IMR-90 (cell line): ENCODE results near the gene KYAT1. TPM values are rescaled to one million over a fixed set of nuclear protein-coding genes. Genes with fewer than 3 reads are reported as not detected.

ENCODE experiments used
- ATAC-seq: fragments of 200-7000 bp; cut with Tn5 transposase; 2 replicates; pipeline ENCODE4 v1.9.1; 2020; ENCODE audit warnings: low read depth, mild to moderate bottlenecking, moderate library complexity
- BruUV-seq: library from RNA; stranded (reverse); fragments of 400-500 nt; replicated peaks from 2 replicates; lab custom pipeline; 2021; lab: Mats Ljungman, UMichigan
- CTCF ChIA-PET: fragments of 300-600 bp; formaldehyde crosslinking; extraction: SDS; loops from one replicate; lab custom pipeline; 2021; ENCODE audit warnings: antibody characterized with exemption; lab: Yijun Ruan, JAX
- POLR2A ChIA-PET: fragments of 300-600 bp; sonication (Branson Sonifier 250); formaldehyde crosslinking; loops from one replicate; lab custom pipeline; 2022; ENCODE audit warnings: antibody characterized with exemption; ENCODE audit not compliant: unreplicated experiment; lab: Charles Lee
- DNase-seq: peaks from one replicate; pipeline ENCODE4 v3.0.0; 2013
- H2AFZ ChIP-seq: replicated peaks from 2 replicates; pipeline ENCODE3; 2013; ENCODE audit warnings: low read length, mild to moderate bottlenecking; ENCODE audit not compliant: poor library complexity
- H2AK5ac ChIP-seq: 2 replicates; pipeline ENCODE4 v1.6.1; 2013; ENCODE audit warnings: low read depth, low read length, inconsistent platforms
- H2AK9ac ChIP-seq: replicated peaks from 2 replicates; pipeline ENCODE3; 2013; ENCODE audit warnings: mild to moderate bottlenecking, low read depth, low read length, moderate library complexity; ENCODE audit not compliant: poor library complexity
- H2BK120ac ChIP-seq: 2 replicates; pipeline ENCODE4 v1.6.1; 2013; ENCODE audit warnings: low read depth, low read length, inconsistent platforms
- H2BK15ac ChIP-seq: 3 replicates; pipeline ENCODE4 v1.6.1; 2013; ENCODE audit warnings: low read depth, low read length, inconsistent platforms
- H2BK20ac ChIP-seq: 2 replicates; pipeline ENCODE4 v1.6.1; 2013; ENCODE audit warnings: low read depth, mild to moderate bottlenecking, inconsistent platforms, low read length, moderate library complexity
- H2BK5ac ChIP-seq: 2 replicates; pipeline ENCODE4 v1.6.1; 2013; ENCODE audit warnings: mild to moderate bottlenecking, low read depth, low read length, inconsistent platforms; ENCODE audit not compliant: poor library complexity, severe bottlenecking
- H3K14ac ChIP-seq: replicated peaks from 2 replicates; pipeline ENCODE4 v1.6.1; 2013; ENCODE audit warnings: low read depth, low read length, inconsistent platforms
- H3K18ac ChIP-seq: 2 replicates; pipeline ENCODE4 v1.6.1; 2013; ENCODE audit warnings: low read depth, low read length, control low read depth
- H3K23ac ChIP-seq: 2 replicates; pipeline ENCODE4 v1.6.1; 2013; ENCODE audit warnings: low read depth, low read length, inconsistent platforms
- H3K27ac ChIP-seq: 2 replicates; pipeline ENCODE4 v1.5.1; 2013; ENCODE audit warnings: mild to moderate bottlenecking, control low read depth, low read length; ENCODE audit not compliant: insufficient read depth
- H3K27me3 ChIP-seq: 2 replicates; pipeline ENCODE4 v1.6.1; 2013; ENCODE audit warnings: low read length; ENCODE audit not compliant: control insufficient read depth, insufficient read depth
- H3K36me3 ChIP-seq: 2 replicates; pipeline ENCODE4 v1.6.1; 2013; ENCODE audit warnings: low read length, mixed read lengths; ENCODE audit not compliant: control insufficient read depth, insufficient read depth
- H3K4ac ChIP-seq: 2 replicates; pipeline ENCODE4 v1.6.1; 2013; ENCODE audit warnings: low read depth, low read length, inconsistent platforms
- H3K4me1 ChIP-seq: 2 replicates; pipeline ENCODE4 v1.6.1; 2013; ENCODE audit warnings: low read length, mixed read lengths; ENCODE audit not compliant: control insufficient read depth, insufficient read depth
- H3K4me2 ChIP-seq: 2 replicates; pipeline ENCODE4 v1.6.1; 2013; ENCODE audit warnings: low read depth, mild to moderate bottlenecking, control low read depth, low read length, moderate library complexity
- H3K4me3 ChIP-seq: 2 replicates; pipeline ENCODE4 v1.5.1; 2013; ENCODE audit warnings: low read depth, mild to moderate bottlenecking, control low read depth, low read length, moderate library complexity; ENCODE audit not compliant: insufficient read depth
- H3K56ac ChIP-seq: 2 replicates; pipeline ENCODE4 v1.6.1; 2013; ENCODE audit warnings: low read length, inconsistent platforms; ENCODE audit not compliant: insufficient read depth; ENCODE audit errors: extremely low read depth
- H3K79me1 ChIP-seq, 2 experiments: 2 replicates each; pipeline ENCODE4 v1.6.1; 2013; ENCODE audit warnings: low read length in 2 of 2, inconsistent platforms in 1 of 2, low read depth in 1 of 2
- H3K9ac ChIP-seq: 2 replicates; pipeline ENCODE4 v1.6.1; 2013; ENCODE audit warnings: low read depth, low read length, control low read depth
- H3K9me1 ChIP-seq: 2 replicates; pipeline ENCODE4 v1.6.1; 2013; ENCODE audit warnings: low read length, inconsistent platforms; ENCODE audit not compliant: insufficient read depth
- H3K9me3 ChIP-seq: 2 replicates; pipeline ENCODE4 v1.6.1; 2013; ENCODE audit warnings: low read length; ENCODE audit not compliant: control insufficient read depth, insufficient read depth
- H4K20me1 ChIP-seq: 2 replicates; pipeline ENCODE4 v1.6.1; 2013; ENCODE audit warnings: low read length, inconsistent platforms; ENCODE audit not compliant: insufficient read depth
- H4K5ac ChIP-seq: 2 replicates; pipeline ENCODE4 v1.6.1; 2013; ENCODE audit warnings: mild to moderate bottlenecking, low read depth, low read length, control low read depth
- H4K8ac ChIP-seq, 2 experiments: 2 replicates each; pipeline ENCODE4 v1.6.1; 2013; ENCODE audit warnings: low read depth in 2 of 2, low read length in 2 of 2, control low read depth in 1 of 2, inconsistent platforms in 1 of 2
- H4K91ac ChIP-seq: 2 replicates; pipeline ENCODE4 v1.6.1; 2013; ENCODE audit warnings: low read depth, low read length, inconsistent platforms; ENCODE audit not compliant: insufficient read depth
- CEBPB ChIP-seq: IDR thresholded peaks from 2 replicates; pipeline ENCODE4 v1.6.1; 2012; ENCODE audit warnings: low read depth, low read length, improper control_type of control experiment
- MAFK ChIP-seq: IDR thresholded peaks from 2 replicates; pipeline ENCODE4 v1.6.1; 2012; ENCODE audit warnings: low read depth, low read length, improper control_type of control experiment
- SMC3 ChIP-seq: fragments of 150-350 bp; IDR thresholded peaks from 2 replicates; pipeline ENCODE4 v1.6.1; 2016; ENCODE audit warnings: low read depth, mild to moderate bottlenecking, antibody characterized with exemption, low read length, moderate library complexity
- WGBS, 2 experiments: methylation state at CpG; one replicate each; pipeline versions ENCODE4 v1.1.5 to v1.1.7; 2013; ENCODE audit warnings: missing lambda C conversion rate in 2 of 2; ENCODE audit not compliant: insufficient read length in 1 of 2; ENCODE audit errors: extremely low coverage in 2 of 2; 5-methylcytosine and 5-hydroxymethylcytosine counted together
- dilution Hi-C: fragments of 300-500 bp; cut with HindIII; formaldehyde crosslinking; loops from one replicate; pipeline ENCODE4 v1.14.3; 2018; ENCODE audit warnings: low sequenced_read_pairs; ENCODE audit not compliant: unreplicated experiment
- in situ Hi-C: fragments of 300-500 bp; cut with MboI; formaldehyde crosslinking; loops from 3 replicates; pipeline ENCODE4 v1.14.3; 2019; ENCODE audit warnings: low sequenced_read_pairs, inconsistent platforms, mixed read lengths
- intact Hi-C: fragments of 100-400 bp; cut with micrococcal nuclease; formaldehyde crosslinking; loops from 2 replicates; pipeline ENCODE4 v1.10.0; 2022
- polyA plus RNA-seq, 3 experiments: library from polyadenylated mRNA; depleted of rRNA; stranded (reverse); fragments of >200 nt; gene quantifications; 2 replicates each; pipeline ENCODE4 v1.2.3, GENCODE V29; 2012; ENCODE audit warnings: low replicate concordance in 1 of 3
- total RNA-seq: library from RNA; depleted of rRNA; stranded (reverse); fragments of >200 nt; gene quantifications from 2 replicates; pipeline ENCODE4 v1.2.3, GENCODE V29; 2012

The KYAT1 gene
- total and polyA plus RNA-seq, 2 of the 4 experiments (the other 2 are of a cell fraction) = 6.8 to 9.5 TPM

DNA sequence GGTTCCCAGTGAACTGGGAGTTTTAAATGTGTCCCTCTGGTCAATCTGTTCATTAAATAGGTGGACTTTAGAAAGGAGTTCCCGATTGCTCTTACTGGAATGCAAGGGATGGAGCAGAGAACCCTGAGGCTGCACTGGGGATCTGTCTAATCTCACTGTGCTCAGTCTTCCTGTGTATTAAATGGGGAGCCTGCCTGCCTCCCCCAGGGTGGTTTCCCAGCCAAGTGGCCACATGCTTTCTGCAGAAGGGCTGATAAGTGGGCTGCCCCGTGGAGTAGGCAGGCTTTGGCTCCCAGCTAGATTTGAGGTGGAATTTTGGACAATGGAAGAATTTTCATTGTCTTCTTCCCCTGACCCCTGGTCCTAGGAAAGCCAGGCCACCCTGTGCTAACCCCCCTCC is 25.0 kb upstream of the KYAT1 start:
- dilution Hi-C loops (no loop called here), in situ Hi-C loops (no loop called here), intact Hi-C loops (no loop called here)
- Histone ChIP-seq H3K9me1 (peaks cover 12% of the 10 kb centered on the region), H3K23ac (no peak overlapping the region), H4K20me1 (peaks cover 9% of the 10 kb centered on the region), H3K56ac (no peak overlapping the region), H2BK5ac (no peak overlapping the region), H2AK9ac (no peak overlapping the region), H3K18ac (no peak overlapping the region), H4K5ac (no peak overlapping the region), H3K14ac (no peak overlapping the region), H3K4me2 (no peak overlapping the region), H2BK120ac (no peak overlapping the region), H3K36me3 (peaks cover 38% of the 10 kb centered on the region), H3K4me1 (peaks cover 16% of the 10 kb centered on the region), H3K27me3 (no peaks in the 10 kb centered on the region), H2AFZ (no peak overlapping the region), H3K9me3 (no peaks in the 10 kb centered on the region), H3K4ac (no peak overlapping the region), H2AK5ac (no peak overlapping the region), H2BK20ac (no peak overlapping the region), H4K8ac (no peak overlapping the region), H3K9ac (no peak overlapping the region), H3K79me1 (peaks cover 26 to 87% of the 10 kb centered on the region in 2 experiments; a peak in 3 of 4 replicates), H3K27ac (no peak overlapping the region), H4K91ac (no peak overlapping the region), H3K4me3 (no peak overlapping the region), H2BK15ac (no peak overlapping the region)
- no peak for TF ChIP-seq SMC3
- TF ChIP-seq MAFK = no peak
- no peak for TF ChIP-seq CEBPB
- no peak for ATAC-seq
- DNase-seq = no peak
- CTCF ChIA-PET = no interaction called here
- BruUV-seq = no TSS peak
- no CpG with 5 or more reads among the region's 2 CpGs for WGBS, 2 experiments
- POLR2A ChIA-PET = interaction anchor here (0.6 kb wide), 1 partner anchor 613 kb away, joined by 7 read pairs; no protein-coding TSS in a partner anchor
